ENCODE results near the gene GPS1.

DNA sequence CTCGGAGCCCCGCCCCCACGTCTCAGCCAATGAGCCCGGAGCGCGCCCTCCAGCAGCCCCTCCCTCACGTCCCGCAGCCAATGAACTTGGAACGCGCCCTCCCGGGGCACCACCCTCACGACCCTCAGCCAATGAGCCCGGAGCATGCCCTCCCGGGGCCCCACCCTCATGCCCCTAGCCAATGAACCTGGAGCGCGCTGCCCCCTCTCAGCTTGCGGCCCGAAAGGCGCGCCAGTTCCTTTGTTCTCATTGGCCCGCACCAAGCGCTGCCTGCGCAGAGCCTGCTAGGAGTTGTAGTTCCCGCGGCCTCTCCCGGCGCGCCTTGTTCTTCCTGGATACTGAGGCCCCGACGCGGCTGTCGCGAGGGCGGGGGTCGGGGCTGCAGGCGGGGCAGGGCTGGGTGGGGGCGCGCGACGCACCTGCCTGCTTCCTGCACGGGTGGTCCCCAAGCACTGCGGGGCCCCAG lies 28.7 kb upstream of the GPS1 start, which contains the start of gene LRRC45:
- TF ChIP-seq RBM22 (IDR thresholded peaks at IDR 0.05; ENCODE audit: low read depth, low read length, poor library complexity, severe bottlenecking) (no peak), EZH2 (IDR thresholded peaks at IDR 0.05; ENCODE audit: borderline replicate concordance, low read depth, low read length) (no peak), CEBPB (tag; IDR thresholded peaks at IDR 0.05) (no peak), CTCF (IDR thresholded peaks at IDR 0.05 in 2 of 3, conservative IDR thresholded peaks at IDR 0.05 in 1 of 3; ENCODE audit: insufficient read depth in 2 of 3, low read depth in 1 of 3, low read length in 3 of 3) (no peak)

All from K562 (cell line).